DND-41 (cell line): Measurements from ENCODE around the gene LEUTX.

ENCODE experiments used
- EZH2 ChIP-seq: IDR thresholded peaks from 3 replicates; pipeline ENCODE4 v1.6.1; 2012; ENCODE audit warnings: borderline replicate concordance, low read depth, mild to moderate bottlenecking, moderate library complexity, low read length, inconsistent platforms; ENCODE audit not compliant: severe bottlenecking
- TF ChIP-seq, protein P1 (sequence below): IDR thresholded peaks from 2 replicates; pipeline ENCODE4 v1.5.1; 2012; ENCODE audit warnings: borderline replicate concordance, low read length, moderate library complexity, mild to moderate bottlenecking; ENCODE audit not compliant: poor library complexity, severe bottlenecking; ENCODE audit errors: extremely low read depth

DNA sequence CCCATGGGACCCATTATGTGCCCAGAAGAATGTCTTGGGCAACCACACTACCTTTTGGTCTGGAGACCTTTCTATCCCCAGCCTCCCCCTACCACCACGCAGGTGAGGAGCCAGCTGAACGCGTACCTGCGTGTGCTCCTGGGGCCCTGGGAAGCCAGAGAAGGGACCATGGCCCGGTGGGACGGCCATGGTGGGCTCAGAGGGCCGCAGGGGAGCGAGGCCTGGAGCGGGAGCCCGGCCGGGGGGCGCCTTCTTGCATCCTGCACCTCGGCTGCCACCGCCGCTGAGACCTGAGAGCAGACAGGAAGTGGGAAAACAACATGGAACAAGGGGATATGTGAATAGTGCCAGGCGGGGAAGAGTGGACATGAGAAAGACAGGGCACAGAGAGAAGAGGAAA lies 53.0 kb downstream of the LEUTX start:
- TF ChIP-seq, protein P1, sequence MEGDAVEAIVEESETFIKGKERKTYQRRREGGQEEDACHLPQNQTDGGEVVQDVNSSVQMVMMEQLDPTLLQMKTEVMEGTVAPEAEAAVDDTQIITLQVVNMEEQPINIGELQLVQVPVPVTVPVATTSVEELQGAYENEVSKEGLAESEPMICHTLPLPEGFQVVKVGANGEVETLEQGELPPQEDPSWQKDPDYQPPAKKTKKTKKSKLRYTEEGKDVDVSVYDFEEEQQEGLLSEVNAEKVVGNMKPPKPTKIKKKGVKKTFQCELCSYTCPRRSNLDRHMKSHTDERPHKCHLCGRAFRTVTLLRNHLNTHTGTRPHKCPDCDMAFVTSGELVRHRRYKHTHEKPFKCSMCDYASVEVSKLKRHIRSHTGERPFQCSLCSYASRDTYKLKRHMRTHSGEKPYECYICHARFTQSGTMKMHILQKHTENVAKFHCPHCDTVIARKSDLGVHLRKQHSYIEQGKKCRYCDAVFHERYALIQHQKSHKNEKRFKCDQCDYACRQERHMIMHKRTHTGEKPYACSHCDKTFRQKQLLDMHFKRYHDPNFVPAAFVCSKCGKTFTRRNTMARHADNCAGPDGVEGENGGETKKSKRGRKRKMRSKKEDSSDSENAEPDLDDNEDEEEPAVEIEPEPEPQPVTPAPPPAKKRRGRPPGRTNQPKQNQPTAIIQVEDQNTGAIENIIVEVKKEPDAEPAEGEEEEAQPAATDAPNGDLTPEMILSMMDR = no peak
- no peak for TF ChIP-seq EZH2
